GM12874 (cell line): ENCODE measurements around the gene CEP112.

Source experiments
- TF ChIP-seq, protein P1 (sequence below): IDR thresholded peaks from 2 replicates; pipeline ENCODE4 v1.5.1; 2011; ENCODE audit warnings: low read depth, mild to moderate bottlenecking, control low read depth, low read length, moderate library complexity; ENCODE audit not compliant: insufficient read depth

Gene CEP112

DNA sequence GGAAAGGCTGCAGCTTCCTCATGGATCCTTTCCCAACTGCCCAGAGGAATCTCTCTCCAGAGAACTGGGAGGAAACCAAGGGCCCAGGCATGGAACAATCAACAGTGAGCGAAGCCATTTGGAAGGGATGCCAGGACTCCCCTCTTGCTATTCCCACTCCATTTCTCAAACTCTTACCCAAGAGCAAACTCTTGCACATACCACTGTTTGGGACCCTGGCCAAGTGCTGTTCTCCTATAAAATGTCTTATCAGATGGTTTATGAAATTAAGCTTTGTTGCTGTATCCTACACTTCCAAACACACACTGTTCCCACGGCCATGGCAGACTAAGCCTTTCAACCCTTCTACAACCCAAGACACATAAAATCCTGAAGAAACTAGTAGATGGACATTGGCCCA, 582.2 kb downstream of the CEP112 start:
- TF ChIP-seq, protein P1, sequence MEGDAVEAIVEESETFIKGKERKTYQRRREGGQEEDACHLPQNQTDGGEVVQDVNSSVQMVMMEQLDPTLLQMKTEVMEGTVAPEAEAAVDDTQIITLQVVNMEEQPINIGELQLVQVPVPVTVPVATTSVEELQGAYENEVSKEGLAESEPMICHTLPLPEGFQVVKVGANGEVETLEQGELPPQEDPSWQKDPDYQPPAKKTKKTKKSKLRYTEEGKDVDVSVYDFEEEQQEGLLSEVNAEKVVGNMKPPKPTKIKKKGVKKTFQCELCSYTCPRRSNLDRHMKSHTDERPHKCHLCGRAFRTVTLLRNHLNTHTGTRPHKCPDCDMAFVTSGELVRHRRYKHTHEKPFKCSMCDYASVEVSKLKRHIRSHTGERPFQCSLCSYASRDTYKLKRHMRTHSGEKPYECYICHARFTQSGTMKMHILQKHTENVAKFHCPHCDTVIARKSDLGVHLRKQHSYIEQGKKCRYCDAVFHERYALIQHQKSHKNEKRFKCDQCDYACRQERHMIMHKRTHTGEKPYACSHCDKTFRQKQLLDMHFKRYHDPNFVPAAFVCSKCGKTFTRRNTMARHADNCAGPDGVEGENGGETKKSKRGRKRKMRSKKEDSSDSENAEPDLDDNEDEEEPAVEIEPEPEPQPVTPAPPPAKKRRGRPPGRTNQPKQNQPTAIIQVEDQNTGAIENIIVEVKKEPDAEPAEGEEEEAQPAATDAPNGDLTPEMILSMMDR, result no peak

GRCh38 chr17:65609286-65609685, 582.6 kb downstream of the CEP112 start:
- TF ChIP-seq, protein P1, result no peak

GRCh38 chr17:65604070-65604469, 587.9 kb downstream of the CEP112 start:
- TF ChIP-seq, protein P1, result no peak

- TF ChIP-seq, protein P1, result no peak
Observed at GRCh38 chr17:65601881-65602280, 590.1 kb downstream of the CEP112 start.

GRCh38 chr17:65601145-65601544, 590.8 kb downstream of the CEP112 start:
- TF ChIP-seq, protein P1, result no peak

- TF ChIP-seq, protein P1, result no peak
Observed at GRCh38 chr17:65600518-65600917, 591.4 kb downstream of the CEP112 start.

DNA sequence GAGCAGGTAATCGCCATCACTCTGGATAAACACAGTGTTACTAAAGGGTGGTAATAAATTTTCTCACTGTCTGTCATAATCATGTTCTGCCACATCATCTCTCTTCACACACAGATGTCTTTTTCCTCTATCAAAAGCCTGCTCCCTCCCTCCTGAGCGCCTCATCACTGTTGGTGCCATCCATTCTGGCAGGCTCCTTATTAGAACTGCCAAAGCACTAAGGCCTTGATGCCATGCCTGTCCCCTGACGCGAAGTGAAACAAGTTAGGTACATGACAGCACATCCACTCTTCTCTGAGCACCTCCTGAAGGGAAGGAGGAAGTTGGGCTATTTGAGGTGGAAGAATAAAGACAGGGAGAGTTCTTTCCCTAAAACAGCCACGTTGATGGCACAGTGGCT, 592.3 kb downstream of the CEP112 start:
- TF ChIP-seq, protein P1, result no peak

DNA sequence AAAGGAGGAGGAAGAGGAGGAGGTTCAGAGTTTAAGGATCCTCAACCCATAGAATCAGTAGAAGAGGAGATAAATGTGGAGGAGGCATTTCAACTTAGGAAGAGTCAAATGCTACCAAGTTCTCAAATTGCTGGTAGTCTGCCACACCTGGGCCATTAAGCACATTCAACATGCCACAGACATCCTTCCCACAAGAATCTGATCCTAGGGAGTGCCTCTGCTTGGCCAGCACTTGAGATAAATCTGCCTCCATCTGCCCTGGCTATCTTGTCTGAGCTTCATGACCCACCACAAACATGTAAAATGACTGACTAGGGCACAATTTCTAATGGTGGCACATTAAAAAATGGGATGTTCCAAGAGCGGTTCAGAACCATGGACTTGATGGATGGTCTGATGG, 593.2 kb downstream of the CEP112 start:
- TF ChIP-seq, protein P1, result no peak
